HepG2 (cell line): ENCODE measurements around the gene NLRP6. TPM values are rescaled to one million over a fixed set of nuclear protein-coding genes. Genes with fewer than 3 reads are reported as not detected.
A peak's percentile ranks its signal among the peaks of the same experiment; 100 is the strongest.

Experiments used
- AGO1 ChIP-seq: fragments of 200-400 bp; formaldehyde crosslinking; IDR thresholded peaks from 2 replicates; pipeline ENCODE4 v1.6.1; 2017; ENCODE audit warnings: mild to moderate bottlenecking, low read depth, low read length, moderate library complexity; ENCODE audit not compliant: poor library complexity, severe bottlenecking
- CHD4 ChIP-seq: fragments of 200-600 bp; sonication (generic); IDR thresholded peaks from 2 replicates; pipeline ENCODE4 v1.7.0; 2017; ENCODE audit warnings: mild to moderate bottlenecking, low read length, borderline replicate concordance
- ESRRA ChIP-seq: sonication (generic); formaldehyde crosslinking; IDR thresholded peaks from 2 replicates; pipeline ENCODE4 v1.5.1; 2020; ENCODE audit warnings: mild to moderate bottlenecking, low read depth, missing genetic modification reagents
- ETV5 ChIP-seq: IDR thresholded peaks from 2 replicates; pipeline ENCODE4 v1.6.1; 2018; ENCODE audit warnings: missing biosample characterization, missing genetic modification reagents, inconsistent platforms, borderline replicate concordance
- HNF4A ChIP-seq: sonication (generic); formaldehyde crosslinking; IDR thresholded peaks from 2 replicates; pipeline ENCODE4 v1.4.0; 2020; ENCODE audit warnings: missing genetic modification reagents
- MEIS1 ChIP-seq: sonication (generic); formaldehyde crosslinking; IDR thresholded peaks from 2 replicates; pipeline ENCODE4 v1.9.0; 2021; ENCODE audit warnings: mild to moderate bottlenecking, missing genetic modification reagents, moderate library complexity, borderline replicate concordance
- MXI1 ChIP-seq: IDR thresholded peaks from 3 replicates; pipeline ENCODE4 v1.6.1; 2012; ENCODE audit warnings: low read depth, low read length, inconsistent platforms, borderline replicate concordance
- NR2F6 ChIP-seq, 2 experiments: IDR thresholded peaks; 2 replicates each; pipeline ENCODE4 v1.6.1; 2016; ENCODE audit warnings: antibody characterized with exemption in 1 of 2, mild to moderate bottlenecking in 1 of 2
- SMAD9 ChIP-seq: sonication (generic); formaldehyde crosslinking; IDR thresholded peaks from 2 replicates; pipeline ENCODE4 v1.5.1; 2020; ENCODE audit warnings: mild to moderate bottlenecking, missing genetic modification reagents
- ZKSCAN5 ChIP-seq: sonication (generic); formaldehyde crosslinking; IDR thresholded peaks from 2 replicates; pipeline ENCODE4 v1.5.1; 2020; ENCODE audit warnings: mild to moderate bottlenecking, missing genetic modification reagents
- ZNF10 ChIP-seq: sonication (generic); formaldehyde crosslinking; IDR thresholded peaks from 2 replicates; pipeline ENCODE4 v1.4.0; 2020; ENCODE audit warnings: mild to moderate bottlenecking, low read depth, missing genetic modification reagents, borderline replicate concordance
- ZNF451 ChIP-seq: sonication (generic); formaldehyde crosslinking; IDR thresholded peaks from 2 replicates; pipeline ENCODE4 v1.5.0; 2020; ENCODE audit warnings: mild to moderate bottlenecking, missing genetic modification reagents
- ZNF574 ChIP-seq: sonication (generic); formaldehyde crosslinking; IDR thresholded peaks from 2 replicates; pipeline ENCODE4 v1.4.0; 2020; ENCODE audit warnings: missing genetic modification reagents
- ZNF746 ChIP-seq: sonication (generic); formaldehyde crosslinking; IDR thresholded peaks from 2 replicates; pipeline ENCODE4 v1.8.0; 2022; ENCODE audit warnings: mild to moderate bottlenecking, missing genetic modification reagents
- polyA plus RNA-seq, 8 experiments: library from polyadenylated mRNA; depleted of rRNA in 3 of 8; stranded (reverse) in 7 of 8; unstranded in 1 of 8; fragments of >200 nt; fragmentation: Illumina TruSeq in 4 of 8; extraction: Trizol in 4 of 8; gene quantifications; 2 replicates each; pipeline versions ENCODE4 v1.2.1 to v1.2.3, GENCODE V29; 2011 to 2016; ENCODE audit warnings: low read depth in 4 of 8, missing spikeins in 1 of 8, mixed read lengths in 1 of 8; ENCODE audit not compliant: insufficient read depth in 1 of 8
- total RNA-seq, 5 experiments: library from RNA; depleted of rRNA; stranded (reverse); fragments of >200 nt; fragmentation: Illumina TruSeq; extraction: Trizol; gene quantifications; 2 replicates each; pipeline ENCODE4 v1.2.3, GENCODE V29; 2016; ENCODE audit warnings: low read depth in 1 of 5
- TF ChIP-seq, protein P1 (sequence below): IDR thresholded peaks from 2 replicates; pipeline ENCODE4 v1.6.1; 2016; ENCODE audit warnings: missing compliant biosample characterization, missing genetic modification reagents, borderline replicate concordance
- TF ChIP-seq, protein P2 (sequence below): sonication (generic); formaldehyde crosslinking; IDR thresholded peaks from 2 replicates; pipeline ENCODE4 v1.4.0; 2020; ENCODE audit warnings: missing genetic modification reagents
- TF ChIP-seq, protein P3 (sequence below): sonication (generic); formaldehyde crosslinking; IDR thresholded peaks from 2 replicates; pipeline ENCODE4 v1.4.0; 2020; ENCODE audit warnings: low read depth, mild to moderate bottlenecking, missing genetic modification reagents
- TF ChIP-seq, protein P4 (sequence below): sonication (generic); formaldehyde crosslinking; IDR thresholded peaks from 2 replicates; pipeline ENCODE4 v1.8.1; 2023; ENCODE audit warnings: missing genetic modification reagents, mild to moderate bottlenecking, borderline replicate concordance
- TF ChIP-seq, protein P5 (sequence below): sonication (generic); formaldehyde crosslinking; IDR thresholded peaks from 2 replicates; pipeline ENCODE4 v1.4.0; 2020; ENCODE audit warnings: mild to moderate bottlenecking, missing genetic modification reagents

The NLRP6 gene
- total and polyA plus RNA-seq, 2 of the 13 experiments (the other 11 are each of a cell fraction or from before 2014, with no cell fraction given) = not detected

DNA sequence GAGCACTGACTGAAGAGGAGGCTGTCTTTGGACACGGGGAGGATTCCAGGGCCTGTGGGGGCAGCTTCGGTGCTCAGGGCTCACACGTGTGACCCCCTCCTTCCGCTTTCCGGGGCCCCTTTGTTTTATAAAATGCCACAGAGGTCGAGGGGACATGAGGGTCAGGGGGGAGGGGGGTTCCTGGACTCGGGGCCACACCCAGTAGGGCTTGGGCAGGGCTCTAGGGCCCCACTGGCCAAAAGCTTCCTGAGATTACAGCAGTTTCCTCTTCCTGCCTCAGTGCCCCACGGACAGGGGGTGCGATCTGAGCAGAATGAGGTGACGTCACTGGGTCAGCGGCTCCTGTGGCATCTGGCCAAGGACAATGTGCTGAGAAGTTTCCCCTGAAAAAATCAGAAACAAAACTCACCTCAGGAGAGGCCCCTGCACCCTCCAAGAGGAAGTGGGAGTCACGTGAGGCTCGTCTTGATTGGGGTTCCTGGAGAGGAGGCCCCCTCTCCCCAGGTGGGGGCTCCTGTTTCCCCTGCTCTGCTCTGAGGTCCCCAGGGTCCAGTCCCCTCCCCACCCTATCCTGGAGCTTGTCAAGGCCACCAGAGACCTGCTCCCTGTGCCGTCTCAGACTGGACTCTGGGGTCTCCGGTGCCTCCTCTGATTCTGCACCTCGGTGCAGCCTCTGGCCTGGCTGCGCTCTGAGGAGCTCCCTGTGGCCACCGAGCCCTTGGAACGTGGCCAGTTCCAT is 48.8 kb downstream of the NLRP6 start (continued):
- TF ChIP-seq CHD4 (no peak), AGO1 (no peak), ZKSCAN5 (no peak), ZNF746 (CRISPR knock-in tag) (no peak), ETV5 (CRISPR knock-in tag) (peak; percentile 29; the same call in 1 of the 2 replicates), HNF4A (CRISPR knock-in tag) (peak; percentile 31), SMAD9 (CRISPR knock-in tag) (peak; percentile 52; the same call in 1 of the 2 replicates), ZNF574 (CRISPR knock-in tag) (no peak), ZNF10 (CRISPR knock-in tag) (no peak), ZNF451 (CRISPR knock-in tag) (no peak), NR2F6 (IDR thresholded peaks at IDR 0.05) (0 out of 2 replicates have a peak, but pooled peaks have one; percentile 16), NR2F6 (CRISPR knock-in tag; IDR thresholded peaks at IDR 0.05) (no peak), MEIS1 (CRISPR knock-in tag) (no peak), ESRRA (peak; percentile 57; the same call in 1 of the 2 replicates), MXI1 (no peak)
- TF ChIP-seq, protein P1, sequence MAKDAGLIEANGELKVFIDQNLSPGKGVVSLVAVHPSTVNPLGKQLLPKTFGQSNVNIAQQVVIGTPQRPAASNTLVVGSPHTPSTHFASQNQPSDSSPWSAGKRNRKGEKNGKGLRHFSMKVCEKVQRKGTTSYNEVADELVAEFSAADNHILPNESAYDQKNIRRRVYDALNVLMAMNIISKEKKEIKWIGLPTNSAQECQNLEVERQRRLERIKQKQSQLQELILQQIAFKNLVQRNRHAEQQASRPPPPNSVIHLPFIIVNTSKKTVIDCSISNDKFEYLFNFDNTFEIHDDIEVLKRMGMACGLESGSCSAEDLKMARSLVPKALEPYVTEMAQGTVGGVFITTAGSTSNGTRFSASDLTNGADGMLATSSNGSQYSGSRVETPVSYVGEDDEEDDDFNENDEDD = no peak
- TF ChIP-seq, protein P2, sequence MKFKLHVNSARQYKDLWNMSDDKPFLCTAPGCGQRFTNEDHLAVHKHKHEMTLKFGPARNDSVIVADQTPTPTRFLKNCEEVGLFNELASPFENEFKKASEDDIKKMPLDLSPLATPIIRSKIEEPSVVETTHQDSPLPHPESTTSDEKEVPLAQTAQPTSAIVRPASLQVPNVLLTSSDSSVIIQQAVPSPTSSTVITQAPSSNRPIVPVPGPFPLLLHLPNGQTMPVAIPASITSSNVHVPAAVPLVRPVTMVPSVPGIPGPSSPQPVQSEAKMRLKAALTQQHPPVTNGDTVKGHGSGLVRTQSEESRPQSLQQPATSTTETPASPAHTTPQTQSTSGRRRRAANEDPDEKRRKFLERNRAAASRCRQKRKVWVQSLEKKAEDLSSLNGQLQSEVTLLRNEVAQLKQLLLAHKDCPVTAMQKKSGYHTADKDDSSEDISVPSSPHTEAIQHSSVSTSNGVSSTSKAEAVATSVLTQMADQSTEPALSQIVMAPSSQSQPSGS (CRISPR knock-in tag) = peak; percentile 72
- TF ChIP-seq, protein P3, sequence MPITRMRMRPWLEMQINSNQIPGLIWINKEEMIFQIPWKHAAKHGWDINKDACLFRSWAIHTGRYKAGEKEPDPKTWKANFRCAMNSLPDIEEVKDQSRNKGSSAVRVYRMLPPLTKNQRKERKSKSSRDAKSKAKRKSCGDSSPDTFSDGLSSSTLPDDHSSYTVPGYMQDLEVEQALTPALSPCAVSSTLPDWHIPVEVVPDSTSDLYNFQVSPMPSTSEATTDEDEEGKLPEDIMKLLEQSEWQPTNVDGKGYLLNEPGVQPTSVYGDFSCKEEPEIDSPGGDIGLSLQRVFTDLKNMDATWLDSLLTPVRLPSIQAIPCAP = no peak
- TF ChIP-seq, protein P4, sequence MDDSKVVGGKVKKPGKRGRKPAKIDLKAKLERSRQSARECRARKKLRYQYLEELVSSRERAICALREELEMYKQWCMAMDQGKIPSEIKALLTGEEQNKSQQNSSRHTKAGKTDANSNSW (CRISPR knock-in tag) = no peak
- TF ChIP-seq, protein P5, sequence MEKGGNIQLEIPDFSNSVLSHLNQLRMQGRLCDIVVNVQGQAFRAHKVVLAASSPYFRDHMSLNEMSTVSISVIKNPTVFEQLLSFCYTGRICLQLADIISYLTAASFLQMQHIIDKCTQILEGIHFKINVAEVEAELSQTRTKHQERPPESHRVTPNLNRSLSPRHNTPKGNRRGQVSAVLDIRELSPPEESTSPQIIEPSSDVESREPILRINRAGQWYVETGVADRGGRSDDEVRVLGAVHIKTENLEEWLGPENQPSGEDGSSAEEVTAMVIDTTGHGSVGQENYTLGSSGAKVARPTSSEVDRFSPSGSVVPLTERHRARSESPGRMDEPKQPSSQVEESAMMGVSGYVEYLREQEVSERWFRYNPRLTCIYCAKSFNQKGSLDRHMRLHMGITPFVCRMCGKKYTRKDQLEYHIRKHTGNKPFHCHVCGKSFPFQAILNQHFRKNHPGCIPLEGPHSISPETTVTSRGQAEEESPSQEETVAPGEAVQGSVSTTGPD (CRISPR knock-in tag) = no peak
